Prostate gland (tissue), 2 donors: ENCODE data around the gene SLAIN2. TPM values are rescaled to one million over a fixed set of nuclear protein-coding genes. Genes with fewer than 3 reads are reported as not detected.

Experiments used
- DNase-seq: peaks from one replicate; pipeline ENCODE4 v3.0.0-alpha.2; 2019; ENCODE audit warnings: low spot score
- H3K27ac ChIP-seq, 2 donors: fragments of 200-600 bp; sonication (generic); 2 replicates each; pipeline ENCODE4 v1.5.1; 2017 to 2019
- H3K27me3 ChIP-seq: fragments of 200-600 bp; sonication (generic); replicated peaks from 2 replicates; pipeline ENCODE4 v1.5.1; 2019; ENCODE audit not compliant: insufficient read depth
- H3K36me3 ChIP-seq, 2 donors: fragments of 200-600 bp; sonication (generic); 1 replicate in 1 of 2; 2 replicates in 1 of 2; pipeline versions ENCODE4 v1.5.1 to v1.8.1; 2017 to 2019
- H3K4me1 ChIP-seq: fragments of 200-600 bp; sonication (generic); replicated peaks from 2 replicates; pipeline ENCODE4 v1.5.1; 2019
- H3K4me3 ChIP-seq, 2 donors: fragments of 200-600 bp; sonication (generic); 2 replicates each; pipeline ENCODE4 v1.5.1; 2017 to 2019
- H3K9me3 ChIP-seq: fragments of 200-600 bp; sonication (generic); 2 replicates; pipeline ENCODE4 v1.5.1; 2017
- POLR2A ChIP-seq: fragments of 450-650 bp; IDR thresholded peaks from one replicate; pipeline ENCODE4 v1.6.1; 2016; ENCODE audit warnings: antibody characterized with exemption, mild to moderate bottlenecking
- POLR2AphosphoS5 ChIP-seq: sonication (generic); formaldehyde crosslinking; IDR thresholded peaks from one replicate; pipeline ENCODE4 v1.6.1; 2017; ENCODE audit warnings: antibody characterized with exemption
- WGBS: methylation state at CpG from one replicate; pipeline ENCODE4 v1.1.5; 2018; 5-methylcytosine and 5-hydroxymethylcytosine counted together
- intact Hi-C: fragments of 100-400 bp; cut with DNase I; formaldehyde crosslinking; loops from one replicate; pipeline ENCODE4 v1.14.2; 2022
- total RNA-seq, 2 donors: library from RNA; depleted of rRNA; stranded (reverse); fragments of >200 nt; gene quantifications; one replicate each; pipeline ENCODE4 v1.1.0, GENCODE V29; 2016
- TF ChIP-seq, protein P1 (sequence below), 4 experiments: fragments of 200-600 bp in 2 of 4; fragments of 450-650 bp in 2 of 4; sonication (generic) in 2 of 4; IDR thresholded peaks; 1 replicate in 3 of 4; 2 replicates in 1 of 4; pipeline ENCODE4 v1.5.1; 2016 to 2019; ENCODE audit warnings: antibody characterized with exemption in 4 of 4, mild to moderate bottlenecking in 2 of 4, moderate library complexity in 2 of 4

The SLAIN2 gene
- total RNA-seq, 2 donors from 2014 or later, result 95.1 to 119 TPM

DNA sequence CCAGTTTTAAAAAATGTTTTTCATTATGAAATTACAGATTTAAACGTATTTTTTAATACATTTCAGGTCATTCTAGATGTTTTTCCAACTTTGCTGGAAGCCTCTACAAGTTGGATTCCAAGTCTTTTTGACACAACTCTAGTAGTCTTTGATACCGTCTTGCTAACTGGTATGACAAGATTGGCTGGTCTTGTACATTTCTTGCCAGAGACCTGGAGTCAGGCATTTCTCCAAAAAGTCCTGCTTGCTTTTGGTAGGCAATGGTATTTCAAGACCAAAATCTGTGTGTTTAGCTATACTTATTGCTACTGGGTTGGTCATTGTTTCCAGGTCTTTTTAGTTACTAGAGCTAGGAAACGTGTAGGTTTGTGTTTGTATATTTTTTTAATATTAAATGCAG, 64.6 kb downstream of the SLAIN2 start:
- DNase-seq, result no peak
- no peak overlapping the region for H3K27ac ChIP-seq
- no peak overlapping the region for H3K4me3 ChIP-seq
- intact Hi-C loops, result no loop called here
- WGBS, result 54% methylated on average over 3 of the region's 3 CpGs
- H3K4me1 ChIP-seq, result no peaks in the 10 kb centered on the region
- no peaks in the 10 kb centered on the region for H3K27me3 ChIP-seq
- TF ChIP-seq POLR2A (no peak), POLR2AphosphoS5 (peak; percentile 22)
- no peaks in the 10 kb centered on the region for H3K9me3 ChIP-seq
- H3K36me3 ChIP-seq, result no peaks in the 10 kb centered on the region

DNA sequence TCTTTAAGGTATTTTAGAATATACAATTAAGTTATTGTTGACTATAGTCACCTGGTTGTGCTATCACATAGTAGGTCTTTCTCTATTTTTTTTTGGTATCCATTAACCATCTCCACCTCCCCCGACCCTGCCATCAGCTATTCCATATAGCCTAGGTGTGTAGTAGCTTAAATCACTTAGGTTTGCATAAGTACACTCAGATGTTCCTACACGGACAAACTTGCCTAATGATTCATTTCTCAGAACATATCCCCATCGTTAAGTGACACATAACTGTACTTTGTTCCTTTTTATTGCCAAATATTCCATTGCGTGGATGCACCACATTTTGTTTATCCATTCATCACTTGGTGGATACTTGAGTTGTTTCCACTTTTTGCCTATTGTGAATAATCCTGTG, 67.9 kb downstream of the SLAIN2 start:
- DNase-seq, result no peak
- intact Hi-C loops, result no loop called here
- no peaks in the 10 kb centered on the region for H3K36me3 ChIP-seq
- no peaks in the 10 kb centered on the region for H3K9me3 ChIP-seq
- 92% methylated on average over 4 of the region's 4 CpGs for WGBS
- H3K4me1 ChIP-seq, result no peaks in the 10 kb centered on the region
- H3K4me3 ChIP-seq, result no peak overlapping the region
- TF ChIP-seq, protein P1, sequence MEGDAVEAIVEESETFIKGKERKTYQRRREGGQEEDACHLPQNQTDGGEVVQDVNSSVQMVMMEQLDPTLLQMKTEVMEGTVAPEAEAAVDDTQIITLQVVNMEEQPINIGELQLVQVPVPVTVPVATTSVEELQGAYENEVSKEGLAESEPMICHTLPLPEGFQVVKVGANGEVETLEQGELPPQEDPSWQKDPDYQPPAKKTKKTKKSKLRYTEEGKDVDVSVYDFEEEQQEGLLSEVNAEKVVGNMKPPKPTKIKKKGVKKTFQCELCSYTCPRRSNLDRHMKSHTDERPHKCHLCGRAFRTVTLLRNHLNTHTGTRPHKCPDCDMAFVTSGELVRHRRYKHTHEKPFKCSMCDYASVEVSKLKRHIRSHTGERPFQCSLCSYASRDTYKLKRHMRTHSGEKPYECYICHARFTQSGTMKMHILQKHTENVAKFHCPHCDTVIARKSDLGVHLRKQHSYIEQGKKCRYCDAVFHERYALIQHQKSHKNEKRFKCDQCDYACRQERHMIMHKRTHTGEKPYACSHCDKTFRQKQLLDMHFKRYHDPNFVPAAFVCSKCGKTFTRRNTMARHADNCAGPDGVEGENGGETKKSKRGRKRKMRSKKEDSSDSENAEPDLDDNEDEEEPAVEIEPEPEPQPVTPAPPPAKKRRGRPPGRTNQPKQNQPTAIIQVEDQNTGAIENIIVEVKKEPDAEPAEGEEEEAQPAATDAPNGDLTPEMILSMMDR (IDR thresholded peaks at IDR 0.05), result no peak
- TF ChIP-seq POLR2AphosphoS5 (no peak), POLR2A (no peak)
- no peaks in the 10 kb centered on the region for H3K27me3 ChIP-seq
- H3K27ac ChIP-seq, result no peak overlapping the region

- no peaks in the 10 kb centered on the region for H3K4me1 ChIP-seq
- H3K27me3 ChIP-seq, result no peaks in the 10 kb centered on the region
- intact Hi-C loops, result no loop called here
- H3K36me3 ChIP-seq, result no peaks in the 10 kb centered on the region
- no peaks in the 10 kb centered on the region for H3K9me3 ChIP-seq
- TF ChIP-seq POLR2AphosphoS5 (no peak), POLR2A (no peak)
- TF ChIP-seq, protein P1 (IDR thresholded peaks at IDR 0.05), result no peak
- DNase-seq, result no peak
- no peak overlapping the region for H3K4me3 ChIP-seq
- H3K27ac ChIP-seq, result no peak overlapping the region
- WGBS, result 86% methylated on average over 7 of the region's 7 CpGs
Measured at GRCh38 chr4:48410812-48411211, 69.5 kb downstream of the SLAIN2 start.

DNA sequence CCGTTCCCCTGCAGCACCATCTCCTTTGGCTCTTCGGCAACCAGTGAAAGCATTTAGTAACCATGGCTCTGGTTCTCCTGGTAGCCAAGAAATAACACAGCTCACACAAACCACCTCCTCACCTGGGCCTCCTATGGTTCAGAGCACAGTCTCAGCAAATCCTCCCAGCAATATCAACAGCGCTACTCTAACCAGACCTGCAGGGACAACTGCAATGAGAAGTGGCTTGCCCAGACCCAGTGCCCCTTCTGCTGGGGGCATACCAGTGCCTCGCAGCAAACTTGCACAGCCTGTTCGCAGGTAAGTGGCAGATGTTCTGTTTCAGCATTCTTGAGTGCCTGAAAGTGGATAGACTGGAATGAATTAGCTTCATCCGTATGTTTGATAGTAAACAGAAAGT, 78.8 kb downstream of the SLAIN2 start:
- TF ChIP-seq, protein P1 (IDR thresholded peaks at IDR 0.05), result no peak
- TF ChIP-seq POLR2A (no peak), POLR2AphosphoS5 (no peak)
- no peak for DNase-seq
- Histone ChIP-seq H3K36me3 (no peaks in the 10 kb centered on the region), H3K27me3 (no peaks in the 10 kb centered on the region), H3K4me3 (no peak overlapping the region), H3K27ac (no peak overlapping the region), H3K9me3 (no peaks in the 10 kb centered on the region), H3K4me1 (peaks cover 3% of the 10 kb centered on the region)
- 79% methylated on average over 6 of the region's 6 CpGs for WGBS
- intact Hi-C loops, result no loop called here

DNA sequence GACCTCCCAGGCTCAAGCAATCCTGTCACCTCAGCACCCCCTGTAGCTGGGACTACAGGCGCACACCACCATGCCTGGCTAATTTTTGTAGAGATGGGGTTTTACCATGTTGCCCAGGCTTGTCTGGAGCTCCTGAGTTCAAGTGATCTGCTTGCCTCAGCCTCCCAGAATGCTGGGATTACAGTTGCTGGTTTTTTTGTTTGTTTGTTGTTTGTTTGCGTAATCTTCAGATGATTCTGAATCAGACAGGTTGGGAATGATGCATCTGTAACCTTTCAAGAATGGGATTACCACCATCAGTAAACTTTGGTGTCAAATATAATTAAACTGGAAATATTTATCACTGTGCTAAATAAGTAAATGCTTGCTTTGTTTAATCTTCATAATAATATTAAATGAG, 79.8 kb downstream of the SLAIN2 start:
- H3K27ac ChIP-seq, result no peak overlapping the region
- no peak for DNase-seq
- 98% methylated on average over 2 of the region's 2 CpGs for WGBS
- no peak overlapping the region for H3K4me3 ChIP-seq
- H3K4me1 ChIP-seq, result peaks cover 3% of the 10 kb centered on the region
- H3K9me3 ChIP-seq, result no peaks in the 10 kb centered on the region
- TF ChIP-seq, protein P1 (IDR thresholded peaks at IDR 0.05), result no peak
- TF ChIP-seq POLR2AphosphoS5, result no peak
- no peak for TF ChIP-seq POLR2A
- no peaks in the 10 kb centered on the region for H3K36me3 ChIP-seq
- no peaks in the 10 kb centered on the region for H3K27me3 ChIP-seq
- intact Hi-C loops, result no loop called here
